ENCODE data around the gene INPP5D. TPM values are rescaled to one million over a fixed set of nuclear protein-coding genes. Genes with fewer than 3 reads are reported as not detected.

The INPP5D gene
- total RNA-seq, 1 donor from 2014 or later, result 26.6 TPM

DNA sequence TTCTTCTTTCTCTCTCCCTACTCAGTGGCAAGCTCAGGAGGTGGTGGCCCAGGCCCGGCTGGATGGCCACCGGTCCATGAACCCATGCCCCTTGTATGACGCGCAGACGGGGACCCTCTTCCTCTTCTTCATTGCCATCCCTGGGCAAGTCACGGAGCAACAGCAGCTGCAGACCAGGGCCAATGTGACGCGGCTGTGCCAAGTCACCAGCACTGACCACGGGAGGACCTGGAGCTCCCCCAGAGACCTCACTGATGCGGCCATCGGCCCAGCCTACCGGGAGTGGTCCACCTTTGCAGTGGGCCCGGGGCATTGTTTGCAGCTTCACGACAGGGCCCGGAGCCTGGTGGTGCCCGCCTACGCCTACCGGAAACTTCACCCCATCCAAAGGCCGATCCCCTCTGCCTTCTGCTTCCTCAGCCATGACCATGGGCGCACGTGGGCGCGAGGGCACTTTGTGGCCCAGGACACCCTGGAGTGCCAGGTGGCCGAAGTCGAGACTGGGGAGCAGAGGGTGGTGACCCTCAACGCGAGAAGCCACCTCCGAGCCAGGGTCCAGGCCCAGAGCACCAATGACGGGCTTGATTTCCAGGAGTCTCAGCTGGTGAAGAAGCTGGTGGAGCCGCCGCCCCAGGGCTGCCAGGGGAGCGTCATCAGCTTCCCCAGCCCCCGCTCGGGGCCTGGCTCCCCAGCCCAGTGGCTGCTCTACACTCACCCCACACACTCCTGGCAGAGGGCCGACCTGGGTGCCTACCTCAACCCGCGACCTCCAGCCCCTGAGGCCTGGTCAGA lies 25.9 kb upstream of the INPP5D start:
- DNase-seq (ENCODE audit: low read depth) (no peak), FAIRE-seq (no peak)
- Histone ChIP-seq H3K27me3 (ENCODE audit: control insufficient read depth, insufficient read depth, low read length) (no peaks in the 10 kb centered on the region), H3K4me3 (ENCODE audit: low read depth, low read length) (no peak overlapping the region), H3K36me3 (ENCODE audit: control insufficient read depth, insufficient read depth, low read length) (no peaks in the 10 kb centered on the region)
- TF ChIP-seq, protein P1, sequence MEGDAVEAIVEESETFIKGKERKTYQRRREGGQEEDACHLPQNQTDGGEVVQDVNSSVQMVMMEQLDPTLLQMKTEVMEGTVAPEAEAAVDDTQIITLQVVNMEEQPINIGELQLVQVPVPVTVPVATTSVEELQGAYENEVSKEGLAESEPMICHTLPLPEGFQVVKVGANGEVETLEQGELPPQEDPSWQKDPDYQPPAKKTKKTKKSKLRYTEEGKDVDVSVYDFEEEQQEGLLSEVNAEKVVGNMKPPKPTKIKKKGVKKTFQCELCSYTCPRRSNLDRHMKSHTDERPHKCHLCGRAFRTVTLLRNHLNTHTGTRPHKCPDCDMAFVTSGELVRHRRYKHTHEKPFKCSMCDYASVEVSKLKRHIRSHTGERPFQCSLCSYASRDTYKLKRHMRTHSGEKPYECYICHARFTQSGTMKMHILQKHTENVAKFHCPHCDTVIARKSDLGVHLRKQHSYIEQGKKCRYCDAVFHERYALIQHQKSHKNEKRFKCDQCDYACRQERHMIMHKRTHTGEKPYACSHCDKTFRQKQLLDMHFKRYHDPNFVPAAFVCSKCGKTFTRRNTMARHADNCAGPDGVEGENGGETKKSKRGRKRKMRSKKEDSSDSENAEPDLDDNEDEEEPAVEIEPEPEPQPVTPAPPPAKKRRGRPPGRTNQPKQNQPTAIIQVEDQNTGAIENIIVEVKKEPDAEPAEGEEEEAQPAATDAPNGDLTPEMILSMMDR (IDR thresholded peaks at IDR 0.05; ENCODE audit: insufficient read depth, low read length, severe bottlenecking), result no peak

DNA sequence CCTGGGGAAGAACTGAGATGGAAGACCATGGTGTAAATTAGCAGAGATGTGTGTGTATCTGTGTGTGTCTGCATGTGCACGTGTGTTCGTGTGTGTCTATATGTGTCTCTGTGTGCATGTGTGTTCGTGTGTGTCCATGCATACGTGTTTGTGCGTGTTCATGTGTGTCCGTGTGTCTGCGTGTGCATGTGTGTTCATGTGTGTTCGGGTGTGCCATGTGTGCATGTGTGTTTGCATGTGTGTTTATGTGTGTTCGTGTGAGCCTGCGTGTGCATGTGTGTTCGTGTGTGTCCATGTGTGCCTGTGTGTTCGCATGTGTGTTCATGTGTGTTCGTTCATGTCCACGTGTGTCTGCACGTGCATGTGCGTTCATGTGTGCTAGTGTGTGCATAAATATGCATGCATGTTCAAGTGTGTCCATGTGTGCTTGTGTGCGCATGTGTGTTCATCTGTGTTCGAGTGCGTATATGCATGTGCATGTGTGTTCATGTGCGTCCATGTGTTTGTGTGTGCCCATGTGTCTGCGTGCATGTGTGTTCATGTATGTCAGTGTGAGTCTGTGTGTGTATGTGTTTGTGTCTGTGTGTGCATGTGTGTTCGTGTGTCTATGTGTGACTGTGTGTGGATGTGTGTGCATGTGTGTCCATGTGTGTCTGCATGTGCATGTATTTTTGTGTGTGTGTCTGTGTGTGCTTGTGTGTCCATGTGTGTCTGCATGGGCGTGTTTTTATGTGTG lies 24.5 kb upstream of the INPP5D start:
- TF ChIP-seq, protein P1 (IDR thresholded peaks at IDR 0.05; ENCODE audit: insufficient read depth, low read length, severe bottlenecking), result no peak
- Histone ChIP-seq H3K27me3 (ENCODE audit: control insufficient read depth, insufficient read depth, low read length) (no peaks in the 10 kb centered on the region), H3K36me3 (ENCODE audit: control insufficient read depth, insufficient read depth, low read length) (no peaks in the 10 kb centered on the region), H3K4me3 (ENCODE audit: low read depth, low read length) (no peak overlapping the region)
- DNase-seq (ENCODE audit: low read depth) (no peak), FAIRE-seq (peak; percentile 99)

- DNase-seq (ENCODE audit: low read depth) (no peak), FAIRE-seq (no peak)
- Histone ChIP-seq H3K4me3 (ENCODE audit: low read depth, low read length) (no peak overlapping the region), H3K36me3 (ENCODE audit: control insufficient read depth, insufficient read depth, low read length) (no peaks in the 10 kb centered on the region), H3K27me3 (ENCODE audit: control insufficient read depth, insufficient read depth, low read length) (no peaks in the 10 kb centered on the region)
- TF ChIP-seq, protein P1 (IDR thresholded peaks at IDR 0.05; ENCODE audit: insufficient read depth, low read length, severe bottlenecking), result no peak
These were observed 23.8 kb upstream of the INPP5D start for GRCh38 chr2:233036162-233036838.

- FAIRE-seq (no peak), DNase-seq (ENCODE audit: low read depth) (peak; percentile 68)
- Histone ChIP-seq H3K4me3 (ENCODE audit: low read depth, low read length) (no peak overlapping the region), H3K27me3 (ENCODE audit: control insufficient read depth, insufficient read depth, low read length) (no peaks in the 10 kb centered on the region), H3K36me3 (ENCODE audit: control insufficient read depth, insufficient read depth, low read length) (no peaks in the 10 kb centered on the region)
- TF ChIP-seq, protein P1 (IDR thresholded peaks at IDR 0.05; ENCODE audit: insufficient read depth, low read length, severe bottlenecking), result no peak
These were observed 23.1 kb upstream of the INPP5D start for GRCh38 chr2:233037078-233037477.

- H3K27me3 ChIP-seq (ENCODE audit: control insufficient read depth, insufficient read depth, low read length), result no peaks in the 10 kb centered on the region
- H3K4me3 ChIP-seq (ENCODE audit: low read depth, low read length), result no peak overlapping the region
- DNase-seq (ENCODE audit: low read depth) (no peak), FAIRE-seq (no peak)
- TF ChIP-seq, protein P1 (IDR thresholded peaks at IDR 0.05; ENCODE audit: insufficient read depth, low read length, severe bottlenecking), result no peak
- no peaks in the 10 kb centered on the region for H3K36me3 ChIP-seq (ENCODE audit: control insufficient read depth, insufficient read depth, low read length)
These were observed 20.8 kb upstream of the INPP5D start for GRCh38 chr2:233039212-233039845.

Measured in bronchial epithelial cell (primary cell).